Activated CD4-positive, alpha-beta T cell treated with anti-CD3 and anti-CD28 coated beads for 36 hours (primary cell): Measurements from ENCODE around the gene SLC17A6. TPM values are rescaled to one million over a fixed set of nuclear protein-coding genes. Genes with fewer than 3 reads are reported as not detected.

Experiments
- ATAC-seq: fragments of 200-7000 bp; cut with Tn5 transposase; one replicate; pipeline ENCODE4 v1.10.0; 2021; ENCODE audit warnings: mild to moderate bottlenecking, moderate library complexity
- CTCF ChIA-PET: fragments of 350-600 bp; sonication (Branson Sonifier 250); formaldehyde crosslinking; loops from one replicate; lab custom pipeline; 2021; ENCODE audit warnings: antibody characterized with exemption; lab: Charles Lee
- POLR2A ChIA-PET: fragments of 350-600 bp; sonication (Branson Sonifier 250); formaldehyde crosslinking; loops from one replicate; lab custom pipeline; 2021; ENCODE audit warnings: antibody characterized with exemption, inconsistent platforms; lab: Charles Lee
- DNase-seq: peaks from one replicate; pipeline ENCODE4 v3.0.0-alpha.2; 2020
- H3K27ac Mint-ChIP-seq: one replicate; pipeline ENCODE4 v1.8.0; 2021; ENCODE audit warnings: mixed read lengths
- H3K27me3 Mint-ChIP-seq: one replicate; pipeline ENCODE4 v1.8.0; 2021; ENCODE audit warnings: mixed read lengths
- H3K36me3 Mint-ChIP-seq: one replicate; pipeline ENCODE4 v1.8.0; 2021; ENCODE audit warnings: low read depth, mixed read lengths
- H3K4me1 Mint-ChIP-seq: one replicate; pipeline ENCODE4 v1.8.0; 2021; ENCODE audit warnings: mixed read lengths
- H3K4me3 Mint-ChIP-seq: one replicate; pipeline ENCODE4 v1.8.0; 2021; ENCODE audit warnings: mild to moderate bottlenecking, moderate library complexity, mixed read lengths
- H3K9me3 Mint-ChIP-seq: one replicate; pipeline ENCODE4 v1.8.0; 2021; ENCODE audit warnings: low read depth, mixed read lengths
- intact Hi-C, 2 experiments: fragments of 100-400 bp; cut with DNase I in 1 of 2; cut with micrococcal nuclease in 1 of 2; formaldehyde crosslinking; loops; one replicate each; pipeline versions ENCODE4 v1.14.2 to v1.15.1; 2022 to 2024; cut with DNase I, micrococcal nuclease
- total RNA-seq, 2 experiments: library from RNA; stranded (reverse); gene quantifications; one replicate each; pipeline ENCODE4 v1.2.3, GENCODE V29; 2021

The SLC17A6 gene
- total RNA-seq, 2 experiments from 2014 or later = not detected

DNA sequence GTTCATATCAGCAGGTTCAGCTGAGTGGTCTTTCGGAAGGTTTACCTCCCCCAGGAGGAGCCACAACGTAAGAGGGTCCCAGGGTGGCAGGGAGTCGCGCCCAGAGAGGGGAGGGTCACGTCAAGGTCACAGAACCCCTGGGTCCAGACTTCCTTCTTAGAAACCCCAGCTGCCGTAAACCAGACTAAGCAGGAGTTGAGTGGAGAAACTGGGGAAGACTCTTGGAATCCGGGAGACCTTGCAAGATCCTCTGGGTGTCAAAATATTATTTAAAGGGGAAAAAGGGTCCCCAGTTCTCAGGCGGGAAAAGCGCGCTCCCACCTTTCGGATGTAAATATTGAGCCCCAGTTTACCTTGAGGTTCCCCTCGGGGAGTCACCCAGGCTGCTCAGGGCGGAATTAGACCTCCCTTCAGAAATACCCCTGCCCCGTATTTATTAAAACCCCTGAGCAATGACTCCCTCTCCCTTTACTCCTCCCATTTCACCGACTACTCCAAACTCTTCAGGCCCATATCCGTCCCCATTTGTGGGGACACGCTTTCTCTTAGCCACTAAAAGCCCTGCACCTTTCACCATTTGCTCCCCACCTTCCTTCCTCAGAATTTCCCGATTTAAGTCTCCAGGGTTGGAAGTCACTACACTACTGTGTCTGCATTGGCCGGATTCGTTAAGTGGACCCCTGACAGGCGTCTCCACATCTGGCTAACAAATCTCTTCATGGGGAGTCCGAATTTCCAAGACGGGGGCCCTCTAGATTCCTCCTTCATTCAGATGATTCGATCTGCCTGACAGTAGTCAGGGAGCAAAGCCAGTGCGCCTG lies 4.2 kb downstream of the SLC17A6 start:
- ChIA-PET CTCF (no interaction called here), POLR2A (no interaction called here)
- ATAC-seq = no peak
- Mint-ChIP-seq H3K27ac (no peak overlapping the region), H3K36me3 (no peaks in the 10 kb centered on the region), H3K27me3 (peaks cover 66% of the 10 kb centered on the region), H3K9me3 (no peaks in the 10 kb centered on the region), H3K4me3 (no peak overlapping the region), H3K4me1 (peaks cover 16% of the 10 kb centered on the region)
- no peak for DNase-seq
- intact Hi-C loops = no loop called here

DNA sequence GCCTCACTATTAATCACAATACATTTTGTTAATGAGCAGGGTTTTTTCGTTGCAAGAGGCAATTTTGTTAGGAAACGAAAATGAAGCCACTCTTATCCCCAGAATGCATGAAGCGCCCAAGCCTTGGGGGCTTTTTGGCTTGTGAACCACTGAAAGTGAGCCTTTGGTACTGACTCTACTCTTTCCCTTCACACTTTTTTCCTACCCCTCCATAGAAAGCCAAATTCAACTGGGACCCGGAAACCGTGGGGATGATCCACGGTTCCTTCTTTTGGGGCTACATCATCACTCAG lies 4.8 kb downstream of the SLC17A6 start:
- ChIA-PET POLR2A (no interaction called here), CTCF (no interaction called here)
- Mint-ChIP-seq H3K4me1 (peaks cover 14% of the 10 kb centered on the region), H3K27me3 (peaks cover 62% of the 10 kb centered on the region), H3K4me3 (no peak overlapping the region), H3K27ac (no peak overlapping the region), H3K9me3 (no peaks in the 10 kb centered on the region), H3K36me3 (no peaks in the 10 kb centered on the region)
- intact Hi-C loops = no loop called here
- ATAC-seq (no peak), DNase-seq (no peak)

DNA sequence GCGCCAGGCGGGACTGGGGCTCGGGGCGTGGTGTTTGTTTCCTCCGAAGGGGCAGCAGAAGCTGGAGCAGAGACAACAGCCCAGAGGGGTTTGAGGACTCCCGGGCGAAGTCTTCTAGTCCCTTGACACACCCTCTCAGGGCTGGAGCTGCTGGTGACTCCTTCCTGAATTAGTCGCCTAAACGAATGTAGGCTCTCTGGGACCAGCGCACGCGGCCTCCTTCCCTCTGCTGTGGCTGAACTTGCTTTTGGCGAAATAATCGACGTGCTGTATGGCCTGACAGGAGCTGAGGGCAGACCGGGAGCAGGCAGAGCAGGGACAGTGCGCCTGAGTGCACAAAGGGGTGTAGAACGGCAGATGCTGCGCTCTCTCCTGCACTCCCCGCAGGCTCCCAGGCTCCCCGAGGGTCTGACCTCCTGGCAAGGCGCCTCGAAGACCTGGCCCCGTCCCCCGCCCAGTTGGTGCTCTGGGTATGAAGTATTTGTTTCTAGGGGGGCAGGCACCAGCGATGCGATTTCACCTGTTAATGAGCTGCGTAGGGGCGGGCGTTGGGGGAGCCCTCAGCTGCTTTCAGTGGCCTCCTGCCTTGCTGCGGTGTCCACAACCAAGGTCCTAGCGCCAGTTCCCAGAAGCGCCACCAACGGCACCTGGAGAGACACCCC lies 5.3 kb downstream of the SLC17A6 start:
- ChIA-PET POLR2A (no interaction called here), CTCF (no interaction called here)
- Mint-ChIP-seq H3K27me3 (peaks cover 61% of the 10 kb centered on the region), H3K4me3 (no peak overlapping the region), H3K9me3 (no peaks in the 10 kb centered on the region), H3K27ac (no peak overlapping the region), H3K4me1 (peaks cover 11% of the 10 kb centered on the region), H3K36me3 (no peaks in the 10 kb centered on the region)
- ATAC-seq (no peak), DNase-seq (no peak)
- intact Hi-C loops = no loop called here

DNA sequence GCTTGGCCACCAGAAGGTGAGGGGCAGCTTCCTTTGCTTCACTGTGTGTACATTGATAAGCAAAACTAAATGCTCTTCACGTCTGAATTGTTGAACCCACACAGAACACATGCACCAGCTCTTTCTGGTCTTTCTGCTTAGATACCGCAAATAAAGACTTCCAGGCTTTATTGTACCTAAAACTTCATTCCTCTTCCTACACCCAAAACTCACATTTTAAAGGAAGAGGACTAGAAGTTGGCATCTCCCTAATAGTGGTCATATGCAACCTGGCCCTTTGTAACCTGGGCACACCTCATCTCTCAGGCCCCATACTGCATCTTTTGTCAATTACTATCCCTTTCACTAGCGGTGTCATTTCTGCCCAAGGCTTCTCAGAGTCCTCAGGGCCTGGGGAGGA lies 5.9 kb downstream of the SLC17A6 start:
- Mint-ChIP-seq H3K9me3 (no peaks in the 10 kb centered on the region), H3K4me3 (no peak overlapping the region), H3K27me3 (peaks cover 60% of the 10 kb centered on the region), H3K4me1 (peaks cover 11% of the 10 kb centered on the region), H3K27ac (no peak overlapping the region), H3K36me3 (no peaks in the 10 kb centered on the region)
- ChIA-PET CTCF (no interaction called here), POLR2A (no interaction called here)
- ATAC-seq = no peak
- intact Hi-C loops = no loop called here
- no peak for DNase-seq

DNA sequence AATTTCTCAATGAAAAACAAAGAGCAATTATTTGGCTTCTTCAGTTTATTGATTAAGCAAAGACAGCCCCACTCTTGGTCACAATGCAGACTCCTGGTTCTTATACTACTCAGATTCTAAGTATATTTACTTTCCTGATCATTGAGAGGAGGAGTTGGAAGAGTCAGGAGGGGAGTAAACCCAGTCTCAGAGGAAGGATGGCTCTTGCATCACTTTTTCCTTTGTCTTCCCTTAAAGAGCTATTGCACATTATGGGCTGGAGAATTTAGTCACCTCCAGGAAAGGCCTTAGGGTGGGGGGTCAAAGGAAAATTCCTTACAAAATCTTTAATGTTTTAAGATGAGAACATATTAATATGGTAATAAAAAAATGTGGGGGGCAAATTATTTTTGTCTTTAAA lies 8.1 kb downstream of the SLC17A6 start:
- CTCF ChIA-PET = interaction anchor here (0.8 kb wide), 1 partner anchor 24 kb away, joined by 3 read pairs; no protein-coding TSS in a partner anchor
- Mint-ChIP-seq H3K36me3 (no peaks in the 10 kb centered on the region), H3K9me3 (no peaks in the 10 kb centered on the region), H3K27ac (no peak overlapping the region), H3K4me1 (peaks cover 5% of the 10 kb centered on the region), H3K27me3 (peaks cover 48% of the 10 kb centered on the region), H3K4me3 (no peak overlapping the region)
- DNase-seq (no peak), ATAC-seq (no peak)
- intact Hi-C loops = no loop called here
- POLR2A ChIA-PET = no interaction called here

DNA sequence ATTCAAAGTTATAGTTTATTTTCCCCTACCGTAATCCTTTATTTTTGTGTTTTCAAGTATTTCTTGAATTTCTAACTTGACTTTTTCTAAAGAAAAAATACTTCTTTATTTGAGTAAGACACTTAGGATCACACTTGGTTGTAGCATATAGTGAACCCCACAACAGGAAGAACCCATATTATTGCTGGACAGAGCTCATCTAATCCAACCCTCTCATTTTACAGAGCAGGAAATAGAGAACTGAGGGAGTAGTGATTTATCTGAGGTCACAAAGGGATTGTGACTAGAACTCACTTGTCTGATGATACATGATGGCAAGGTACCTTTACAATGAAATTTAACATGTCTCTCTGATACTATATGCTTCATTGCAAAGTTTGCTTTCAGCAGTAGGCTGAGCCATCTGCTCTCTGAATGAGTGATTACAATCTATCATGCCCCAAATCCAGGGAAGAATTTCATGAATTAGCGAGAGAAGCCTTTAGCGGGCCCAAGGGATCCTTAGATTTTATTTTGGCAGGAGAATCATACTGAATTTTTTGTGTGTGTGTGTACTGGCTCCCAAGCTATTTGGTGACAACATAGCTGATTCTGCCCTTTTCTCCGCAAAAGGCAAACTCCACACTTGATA lies 9.8 kb downstream of the SLC17A6 start:
- H3K27ac Mint-ChIP-seq = no peak overlapping the region
- DNase-seq = no peak
- H3K4me3 Mint-ChIP-seq = no peak overlapping the region
- H3K9me3 Mint-ChIP-seq = no peaks in the 10 kb centered on the region
- ChIA-PET POLR2A (no interaction called here), CTCF (no interaction called here)
- no peak for ATAC-seq
- intact Hi-C loops = no loop called here
- H3K36me3 Mint-ChIP-seq = no peaks in the 10 kb centered on the region
- peaks cover 3% of the 10 kb centered on the region for H3K4me1 Mint-ChIP-seq
- peaks cover 32% of the 10 kb centered on the region for H3K27me3 Mint-ChIP-seq

DNA sequence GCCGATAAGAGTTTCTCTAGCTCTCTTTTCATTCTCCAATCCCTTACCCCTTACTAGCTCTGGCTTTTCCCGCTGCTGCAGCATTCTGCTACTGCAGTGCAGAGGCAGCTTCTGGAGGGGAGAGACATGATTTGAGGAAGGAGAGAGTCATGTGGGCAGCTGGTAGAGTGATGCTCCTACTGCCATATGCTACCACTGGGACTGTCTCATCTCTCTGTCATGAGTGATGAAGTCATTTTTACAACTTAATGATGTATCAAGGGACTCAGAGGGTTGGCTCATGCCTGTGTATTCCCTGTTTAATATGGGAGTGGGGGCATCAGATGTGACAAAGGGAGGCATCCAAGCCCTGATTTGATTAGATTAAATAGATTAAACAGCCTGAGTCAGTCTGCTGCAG lies 11.3 kb downstream of the SLC17A6 start:
- Mint-ChIP-seq H3K27ac (no peak overlapping the region), H3K4me3 (no peak overlapping the region), H3K27me3 (peaks cover 19% of the 10 kb centered on the region), H3K4me1 (no peaks in the 10 kb centered on the region), H3K36me3 (no peaks in the 10 kb centered on the region), H3K9me3 (no peaks in the 10 kb centered on the region)
- intact Hi-C loops = no loop called here
- POLR2A ChIA-PET = no interaction called here
- CTCF ChIA-PET = no interaction called here
- ATAC-seq (no peak), DNase-seq (no peak)

DNA sequence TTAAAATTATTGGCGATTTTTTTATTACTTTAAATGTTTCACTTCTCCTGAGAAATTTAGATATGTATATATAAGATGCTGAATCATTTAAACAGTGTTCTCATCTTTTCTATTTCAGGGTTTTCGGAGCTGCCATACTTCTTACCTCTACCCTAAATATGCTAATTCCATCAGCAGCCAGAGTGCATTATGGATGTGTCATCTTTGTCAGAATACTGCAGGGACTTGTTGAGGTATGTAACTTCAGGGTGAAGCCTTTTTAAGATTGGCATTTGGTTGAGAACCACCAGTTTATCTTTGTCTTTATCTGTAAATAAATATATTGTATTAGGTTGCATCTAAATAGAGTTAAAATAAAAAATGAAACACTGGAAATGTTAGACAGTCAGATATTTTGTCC lies 21.1 kb downstream of the SLC17A6 start:
- ChIA-PET POLR2A (no interaction called here), CTCF (interaction anchor here (0.7 kb wide), 1 partner anchor 61 kb away, joined by 3 read pairs; no protein-coding TSS in a partner anchor)

DNA sequence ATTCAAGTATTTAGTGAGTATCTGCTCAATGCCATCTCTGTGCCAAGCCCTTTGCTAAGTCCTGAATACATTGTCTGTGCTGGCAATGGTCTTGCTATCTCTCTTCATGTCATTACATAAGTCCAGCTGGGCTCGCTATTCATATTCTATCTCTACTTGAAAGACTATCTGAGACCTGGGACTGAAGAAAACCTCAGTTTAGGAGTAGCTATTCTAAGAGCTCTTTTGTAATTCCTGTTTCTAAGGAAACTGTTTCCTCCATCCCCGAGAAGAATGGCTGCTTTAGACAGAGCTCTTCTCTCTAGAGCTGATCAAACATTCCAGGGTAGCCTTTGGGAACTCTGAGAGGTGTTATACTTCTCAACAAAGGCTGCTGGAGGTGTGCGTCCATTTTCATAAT lies 33.0 kb downstream of the SLC17A6 start:
- H3K4me1 Mint-ChIP-seq = no peaks in the 10 kb centered on the region
- DNase-seq (no peak), ATAC-seq (no peak)
- no peaks in the 10 kb centered on the region for H3K36me3 Mint-ChIP-seq
- CTCF ChIA-PET = interaction anchor here (1.8 kb wide), 1 partner anchor 416 kb away, joined by 5 read pairs; no protein-coding TSS in a partner anchor
- intact Hi-C loops = no loop called here
- H3K27me3 Mint-ChIP-seq = peaks cover 5% of the 10 kb centered on the region
- POLR2A ChIA-PET = no interaction called here
- no peaks in the 10 kb centered on the region for H3K9me3 Mint-ChIP-seq
- H3K4me3 Mint-ChIP-seq = no peak overlapping the region
- no peak overlapping the region for H3K27ac Mint-ChIP-seq

More for the DNA sequence above, 21.1 kb downstream of the SLC17A6 start:
- DNase-seq = no peak
- intact Hi-C loops = no loop called here
- Mint-ChIP-seq H3K4me1 (no peaks in the 10 kb centered on the region), H3K9me3 (no peaks in the 10 kb centered on the region), H3K27ac (no peak overlapping the region), H3K4me3 (no peak overlapping the region), H3K36me3 (no peaks in the 10 kb centered on the region), H3K27me3 (peaks cover 8% of the 10 kb centered on the region)
- no peak for ATAC-seq

DNA sequence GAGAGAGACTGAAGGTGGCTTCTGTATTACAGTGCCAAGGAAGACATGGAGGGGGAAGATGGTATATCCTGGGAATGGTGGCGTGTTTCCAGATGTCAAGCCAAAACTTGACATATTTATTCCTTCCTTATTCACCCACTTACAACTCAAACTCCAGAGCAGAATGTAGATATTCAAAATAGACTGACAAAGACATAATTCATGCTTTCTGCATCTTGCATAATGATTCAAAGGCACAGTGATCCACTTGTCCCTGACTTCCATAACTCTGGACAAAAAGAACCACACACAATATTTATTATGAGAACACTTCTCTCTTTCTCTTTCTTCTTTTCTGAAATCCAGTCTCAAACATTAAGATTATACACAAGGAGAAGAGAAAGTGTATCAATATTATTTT lies 48.9 kb downstream of the SLC17A6 start:
- DNase-seq = no peak
- Mint-ChIP-seq H3K27me3 (peaks cover 10% of the 10 kb centered on the region), H3K36me3 (no peaks in the 10 kb centered on the region), H3K9me3 (no peaks in the 10 kb centered on the region), H3K4me1 (no peaks in the 10 kb centered on the region), H3K27ac (no peak overlapping the region), H3K4me3 (no peak overlapping the region)
- POLR2A ChIA-PET = no interaction called here
- CTCF ChIA-PET = interaction anchor here (1.0 kb wide), 1 partner anchor 82 kb away, joined by 3 read pairs; no protein-coding TSS in a partner anchor
- intact Hi-C loops = no loop called here
- no peak for ATAC-seq

DNA sequence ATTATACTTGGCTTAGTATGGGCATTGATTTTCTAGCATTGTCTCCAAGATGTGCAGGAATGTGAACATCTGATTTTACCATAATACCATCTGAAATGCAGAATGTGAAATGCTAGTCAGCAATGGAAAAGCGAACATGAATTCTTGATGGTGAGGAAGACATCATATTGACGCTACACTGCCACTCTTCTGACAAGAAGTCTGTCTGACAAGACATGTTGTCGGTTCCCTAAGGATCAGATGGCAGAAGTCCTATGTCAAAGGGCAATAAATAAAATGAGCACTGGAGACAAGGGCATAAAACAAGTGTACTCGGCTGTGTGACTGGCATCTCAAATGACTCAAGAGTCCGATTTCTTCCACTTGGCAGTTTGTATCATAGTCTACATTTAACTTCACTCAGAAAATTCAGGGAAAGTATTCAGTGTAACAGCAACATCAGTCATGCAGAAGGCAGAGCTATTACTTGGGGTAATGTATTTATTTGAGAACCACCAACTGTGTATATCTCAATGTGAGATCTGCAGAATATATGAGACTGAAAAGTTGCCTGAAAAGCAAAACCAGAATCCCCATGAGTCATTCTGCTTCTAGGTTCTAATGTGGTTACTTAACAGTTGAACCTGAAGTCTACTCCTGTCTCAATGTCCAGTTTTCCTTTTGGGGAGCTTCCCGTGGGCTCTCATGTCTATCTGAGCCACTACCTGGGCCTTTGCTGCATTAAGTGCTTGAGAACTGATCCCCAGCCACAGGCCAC lies 51.5 kb downstream of the SLC17A6 start:
- Mint-ChIP-seq H3K27me3 (peaks cover 10% of the 10 kb centered on the region), H3K27ac (no peak overlapping the region), H3K4me1 (no peaks in the 10 kb centered on the region), H3K4me3 (no peak overlapping the region), H3K9me3 (no peaks in the 10 kb centered on the region), H3K36me3 (no peaks in the 10 kb centered on the region)
- CTCF ChIA-PET = no interaction called here
- intact Hi-C loops = no loop called here
- ATAC-seq (no peak), DNase-seq (no peak)
- POLR2A ChIA-PET = no interaction called here
